Mesenchymal stem cell (in vitro differentiated cells and primary cell): Measurements from ENCODE around the gene UTS2R.

ENCODE experiments used
- DNase-seq: peaks from one replicate; pipeline ENCODE4 v3.0.0-alpha.2; 2013
- H2AFZ ChIP-seq: one replicate; pipeline ENCODE4 v1.6.1; 2013; ENCODE audit warnings: low read depth, mild to moderate bottlenecking, control low read depth, inconsistent platforms, low read length, moderate library complexity
- H2AK5ac ChIP-seq: 2 replicates; pipeline ENCODE4 v1.6.1; 2013; ENCODE audit warnings: low read length, moderate library complexity, mild to moderate bottlenecking, inconsistent platforms; ENCODE audit not compliant: severe bottlenecking
- H2BK120ac ChIP-seq: one replicate; pipeline ENCODE4 v1.6.1; 2013; ENCODE audit warnings: low read depth, mild to moderate bottlenecking, inconsistent platforms, low read length, moderate library complexity
- H2BK12ac ChIP-seq, 2 experiments: one replicate each; pipeline ENCODE4 v1.6.1; 2013; ENCODE audit warnings: inconsistent platforms in 2 of 2, low read length in 2 of 2, mild to moderate bottlenecking in 2 of 2, moderate library complexity in 2 of 2, control low read depth in 1 of 2
- H2BK15ac ChIP-seq: one replicate; pipeline ENCODE4 v1.6.1; 2013; ENCODE audit warnings: mild to moderate bottlenecking, low read depth, inconsistent platforms; ENCODE audit not compliant: poor library complexity, severe bottlenecking
- H2BK5ac ChIP-seq: 2 replicates; pipeline ENCODE4 v1.6.1; 2013; ENCODE audit warnings: low read depth, mild to moderate bottlenecking, low read length, control low read depth, inconsistent platforms; ENCODE audit not compliant: poor library complexity, severe bottlenecking
- H3K14ac ChIP-seq, 2 experiments: one replicate each; pipeline ENCODE4 v1.6.1; 2013; ENCODE audit warnings: inconsistent platforms in 2 of 2, low read length in 2 of 2, control low read depth in 1 of 2, mild to moderate bottlenecking in 1 of 2, moderate library complexity in 1 of 2
- H3K18ac ChIP-seq, 2 experiments: one replicate each; pipeline ENCODE4 v1.6.1; 2013; ENCODE audit warnings: inconsistent platforms in 2 of 2, low read length in 2 of 2, control low read depth in 1 of 2, low read depth in 1 of 2, mild to moderate bottlenecking in 1 of 2
- H3K23ac ChIP-seq, 2 experiments: one replicate each; pipeline ENCODE4 v1.6.1; 2013; ENCODE audit warnings: inconsistent platforms in 2 of 2, low read length in 2 of 2, mild to moderate bottlenecking in 2 of 2, moderate library complexity in 2 of 2, control low read depth in 1 of 2
- H3K27ac ChIP-seq: 2 replicates; pipeline ENCODE4 v1.5.1; 2013; ENCODE audit warnings: mild to moderate bottlenecking, moderate library complexity, low read length, control low read depth, inconsistent platforms; ENCODE audit not compliant: poor library complexity, severe bottlenecking
- H3K27me3 ChIP-seq, 2 experiments: 2 replicates each; pipeline versions ENCODE4 v1.6.1 to v1.7.0; 2013; ENCODE audit warnings: low read length in 2 of 2, mild to moderate bottlenecking in 2 of 2, moderate library complexity in 2 of 2, control low read depth in 1 of 2, inconsistent platforms in 1 of 2; ENCODE audit not compliant: control insufficient read depth in 1 of 2, insufficient read depth in 1 of 2
- H3K36me3 ChIP-seq, 2 experiments: 2 replicates each; pipeline versions ENCODE4 v1.6.1 to v1.7.0; 2013; ENCODE audit warnings: low read length in 2 of 2, control low read depth in 1 of 2, inconsistent platforms in 1 of 2, low read depth in 1 of 2, mild to moderate bottlenecking in 1 of 2; ENCODE audit not compliant: insufficient read depth in 2 of 2, control insufficient read depth in 1 of 2
- H3K4ac ChIP-seq, 2 experiments: one replicate each; pipeline ENCODE4 v1.6.1; 2013; ENCODE audit warnings: inconsistent platforms in 2 of 2, low read length in 2 of 2, mild to moderate bottlenecking in 2 of 2, moderate library complexity in 2 of 2, control low read depth in 1 of 2, low read depth in 1 of 2
- H3K4me1 ChIP-seq: 2 replicates; pipeline ENCODE4 v1.6.1; 2013; ENCODE audit warnings: low read depth, low read length, control low read depth; ENCODE audit not compliant: control insufficient read depth, insufficient read depth
- H3K4me2 ChIP-seq: 2 replicates; pipeline ENCODE4 v1.6.1; 2013; ENCODE audit warnings: low read length, mild to moderate bottlenecking, inconsistent platforms; ENCODE audit not compliant: poor library complexity, severe bottlenecking
- H3K4me3 ChIP-seq, 2 experiments: 2 replicates each; pipeline versions ENCODE4 v1.5.1 to v1.7.0; 2013; ENCODE audit warnings: low read length in 2 of 2, mild to moderate bottlenecking in 2 of 2, control low read depth in 1 of 2, low read depth in 1 of 2; ENCODE audit not compliant: insufficient read depth in 1 of 2
- H3K79me1 ChIP-seq: replicated peaks from 2 replicates; pipeline ENCODE4 v1.6.1; 2013; ENCODE audit warnings: mild to moderate bottlenecking, control low read depth, low read length, inconsistent platforms; ENCODE audit not compliant: poor library complexity, severe bottlenecking
- H3K9ac ChIP-seq: 2 replicates; pipeline ENCODE4 v1.7.0; 2013; ENCODE audit warnings: mild to moderate bottlenecking, low read length, moderate library complexity
- H3K9me3 ChIP-seq: 2 replicates; pipeline ENCODE4 v1.7.0; 2013; ENCODE audit warnings: mild to moderate bottlenecking, low read length; ENCODE audit not compliant: control insufficient read depth
- H4K8ac ChIP-seq: one replicate; pipeline ENCODE4 v1.6.1; 2013; ENCODE audit warnings: inconsistent platforms, mild to moderate bottlenecking, low read length, moderate library complexity
- H4K91ac ChIP-seq: one replicate; pipeline ENCODE4 v1.6.1; 2013; ENCODE audit warnings: mild to moderate bottlenecking, low read length, inconsistent platforms
- WGBS: methylation state at CpG from one replicate; pipeline ENCODE4 v1.1.7; 2013; ENCODE audit warnings: mixed read lengths; 5-methylcytosine and 5-hydroxymethylcytosine counted together

The UTS2R gene

GRCh38 chr17:82400206-82400605 lies 28.6 kb downstream of the UTS2R start:
- Histone ChIP-seq H3K36me3 (peaks cover 22 to 30% of the 10 kb centered on the region in 2 experiments), H4K8ac (no peak overlapping the region), H3K18ac (no peak overlapping the region), H4K91ac (no peak overlapping the region), H3K9ac (peak overlapping the region; percentile 65), H2AK5ac (no peak overlapping the region), H3K27ac (peak overlapping the region; percentile 7), H3K4me3 (no peak overlapping the region), H3K4me2 (no peak overlapping the region), H3K14ac (no peak overlapping the region), H3K9me3 (no peaks in the 10 kb centered on the region), H3K79me1 (no peaks in the 10 kb centered on the region), H2BK15ac (no peak overlapping the region), H3K27me3 (no peaks in the 10 kb centered on the region), H3K23ac (no peak overlapping the region), H2AFZ (no peak overlapping the region), H2BK5ac (no peak overlapping the region), H2BK120ac (no peak overlapping the region), H3K4ac (no peak overlapping the region), H3K4me1 (peaks cover 51% of the 10 kb centered on the region), H2BK12ac (no peak overlapping the region)
- WGBS, result 93% methylated on average over 7 of the region's 7 CpGs
- DNase-seq, result no peak

- no peak for DNase-seq
- H3K4me3 ChIP-seq, result no peak overlapping the region
These were observed 29.3 kb downstream of the UTS2R start for GRCh38 chr17:82400830-82401229.

GRCh38 chr17:82402865-82403264 lies 31.3 kb downstream of the UTS2R start:
- DNase-seq, result no peak
- H3K23ac ChIP-seq, result no peak overlapping the region
- peak overlapping the region; percentile 67 for H3K27ac ChIP-seq
- H4K91ac ChIP-seq, result no peak overlapping the region
- peaks cover 5% of the 10 kb centered on the region for H3K79me1 ChIP-seq
- H3K27me3 ChIP-seq, result no peaks in the 10 kb centered on the region
- H2AFZ ChIP-seq, result no peak overlapping the region
- no peak overlapping the region for H3K4me3 ChIP-seq
- H3K36me3 ChIP-seq, result peaks cover 25 to 29% of the 10 kb centered on the region in 2 experiments
- WGBS, result 91% methylated on average over 7 of the region's 7 CpGs
- H2BK120ac ChIP-seq, result no peak overlapping the region
- H4K8ac ChIP-seq, result no peak overlapping the region
- no peak overlapping the region for H3K18ac ChIP-seq
- no peak overlapping the region for H3K4ac ChIP-seq
- peaks cover 55% of the 10 kb centered on the region for H3K4me1 ChIP-seq
- no peaks in the 10 kb centered on the region for H3K9me3 ChIP-seq
- no peak overlapping the region for H2BK15ac ChIP-seq
- no peak overlapping the region for H2BK12ac ChIP-seq
- H2AK5ac ChIP-seq, result no peak overlapping the region
- H3K4me2 ChIP-seq, result peak overlapping the region; percentile 17
- H2BK5ac ChIP-seq, result no peak overlapping the region
- H3K14ac ChIP-seq, result no peak overlapping the region
- no peak overlapping the region for H3K9ac ChIP-seq

More at GRCh38 chr17:82400830-82401229, 29.3 kb downstream of the UTS2R start:
- Histone ChIP-seq H2AK5ac (no peak overlapping the region), H2BK12ac (no peak overlapping the region), H3K4me2 (no peak overlapping the region), H4K8ac (no peak overlapping the region), H3K9me3 (no peaks in the 10 kb centered on the region), H2BK120ac (no peak overlapping the region), H2BK5ac (no peak overlapping the region), H3K4ac (no peak overlapping the region), H3K27me3 (no peaks in the 10 kb centered on the region), H3K4me1 (peaks cover 51% of the 10 kb centered on the region), H4K91ac (no peak overlapping the region), H2AFZ (no peak overlapping the region), H3K9ac (no peak overlapping the region), H3K79me1 (no peaks in the 10 kb centered on the region), H2BK15ac (no peak overlapping the region), H3K14ac (no peak overlapping the region), H3K27ac (no peak overlapping the region), H3K23ac (no peak overlapping the region), H3K36me3 (peaks cover 22 to 30% of the 10 kb centered on the region in 2 experiments), H3K18ac (no peak overlapping the region)
- 99% methylated on average over 10 of the region's 19 CpGs for WGBS

- Histone ChIP-seq H2AFZ (no peak overlapping the region), H3K36me3 (peaks cover 29% of the 10 kb centered on the region in 2 experiments), H3K79me1 (peaks cover 6% of the 10 kb centered on the region), H3K4me2 (no peak overlapping the region), H2BK15ac (no peak overlapping the region), H3K9ac (no peak overlapping the region), H2AK5ac (peak overlapping the region; percentile 71), H3K27ac (no peak overlapping the region), H4K8ac (no peak overlapping the region), H3K4me1 (peaks cover 60% of the 10 kb centered on the region), H3K14ac (no peak overlapping the region), H3K27me3 (no peaks in the 10 kb centered on the region), H2BK120ac (no peak overlapping the region), H2BK5ac (no peak overlapping the region), H3K18ac (no peak overlapping the region), H3K9me3 (no peaks in the 10 kb centered on the region), H3K4ac (no peak overlapping the region), H3K4me3 (no peak overlapping the region), H4K91ac (peak overlapping the region; percentile 22), H3K23ac (no peak overlapping the region), H2BK12ac (no peak overlapping the region)
- no peak for DNase-seq
- 98% methylated on average over 64 of the region's 67 CpGs for WGBS
These were observed 32.4 kb downstream of the UTS2R start for GRCh38 chr17:82403662-82404660.
